Cardiac muscle cell (in vitro differentiated cells and primary cell): Measurements from ENCODE around the gene RDH13. TPM values are rescaled to one million over a fixed set of nuclear protein-coding genes. Genes with fewer than 3 reads are reported as not detected.

Source experiments
- DNase-seq, 2 donors: peaks; one replicate each; pipeline versions ENCODE4 v3.0.0 to v3.0.0-alpha.2; 2010 to 2017; ENCODE audit warnings: low read depth in 1 of 2, low spot score in 1 of 2
- H3K27ac ChIP-seq: fragments of 200-600 bp; sonication (generic); 2 replicates; pipeline ENCODE4 v1.5.1; 2016
- H3K27me3 ChIP-seq: fragments of 200-600 bp; sonication (generic); 2 replicates; pipeline ENCODE4 v1.6.0; 2016; ENCODE audit warnings: control low read depth
- H3K36me3 ChIP-seq: fragments of 200-600 bp; sonication (generic); 2 replicates; pipeline ENCODE4 v1.5.1; 2016; ENCODE audit warnings: control low read depth
- H3K4me1 ChIP-seq: fragments of 200-600 bp; sonication (generic); 2 replicates; pipeline ENCODE4 v1.8.1; 2017; ENCODE audit warnings: low read depth, mild to moderate bottlenecking, mixed run types
- H3K4me3 ChIP-seq: fragments of 200-600 bp; sonication (generic); 2 replicates; pipeline ENCODE4 v1.5.1; 2016; ENCODE audit warnings: mild to moderate bottlenecking
- H3K9me3 ChIP-seq: fragments of 200-600 bp; sonication (generic); 2 replicates; pipeline ENCODE4 v1.5.1; 2017; ENCODE audit warnings: low read depth, mild to moderate bottlenecking, control low read depth
- CTCF ChIP-seq: IDR thresholded peaks from 2 replicates; pipeline ENCODE4 v1.5.1; 2012; ENCODE audit warnings: low read depth, mild to moderate bottlenecking, low read length
- polyA plus RNA-seq: library from polyadenylated mRNA; unstranded; fragments of >200 nt; fragmentation: Nextera tagmentation; extraction: Ambion mirVana; gene quantifications from 2 replicates; pipeline ENCODE4 v1.2.1, GENCODE V29; 2016
- total RNA-seq: library from RNA; depleted of rRNA; stranded (reverse); fragments of >200 nt; gene quantifications from 2 replicates; pipeline ENCODE4 v1.2.3, GENCODE V29; 2016

The RDH13 gene
- total and polyA plus RNA-seq, 2 experiments from 2014 or later, result 23.7 to 41.0 TPM

- H3K4me3 ChIP-seq, result no peak overlapping the region
- DNase-seq, result no peak
- H3K27me3 ChIP-seq, result peaks cover 20% of the 10 kb centered on the region
- no peak for TF ChIP-seq CTCF
- peaks cover 2% of the 10 kb centered on the region for H3K4me1 ChIP-seq
- no peaks in the 10 kb centered on the region for H3K36me3 ChIP-seq
- H3K9me3 ChIP-seq, result no peaks in the 10 kb centered on the region
- no peak overlapping the region for H3K27ac ChIP-seq
These were observed 26.5 kb upstream of the RDH13 start for GRCh38 chr19:55089342-55089944.

- peak; percentile 72 to 76 for DNase-seq
- Histone ChIP-seq H3K4me1 (peaks cover 2% of the 10 kb centered on the region), H3K4me3 (no peak overlapping the region), H3K36me3 (no peaks in the 10 kb centered on the region), H3K9me3 (no peaks in the 10 kb centered on the region), H3K27me3 (peaks cover 27% of the 10 kb centered on the region), H3K27ac (no peak overlapping the region)
- peak; percentile 57 for TF ChIP-seq CTCF
These were observed 25.8 kb upstream of the RDH13 start for GRCh38 chr19:55088543-55089341.

- Histone ChIP-seq H3K27ac (no peak overlapping the region), H3K27me3 (peaks cover 34% of the 10 kb centered on the region), H3K4me1 (peaks cover 2% of the 10 kb centered on the region), H3K4me3 (no peak overlapping the region), H3K9me3 (no peaks in the 10 kb centered on the region), H3K36me3 (no peaks in the 10 kb centered on the region)
- no peak for DNase-seq
- no peak for TF ChIP-seq CTCF
These were observed 25.1 kb upstream of the RDH13 start for GRCh38 chr19:55088021-55088451.

- DNase-seq, result peak in 1 of 2 donors; percentile 32
- H3K9me3 ChIP-seq, result no peaks in the 10 kb centered on the region
- H3K27ac ChIP-seq, result no peak overlapping the region
- H3K36me3 ChIP-seq, result no peaks in the 10 kb centered on the region
- H3K27me3 ChIP-seq, result peaks cover 39% of the 10 kb centered on the region
- no peak for TF ChIP-seq CTCF
- peak overlapping the region; percentile 36 for H3K4me3 ChIP-seq
- H3K4me1 ChIP-seq, result peaks cover 2% of the 10 kb centered on the region
These were observed 24.6 kb upstream of the RDH13 start for GRCh38 chr19:55087542-55087901.

- H3K27me3 ChIP-seq, result peaks cover 45% of the 10 kb centered on the region
- no peak overlapping the region for H3K27ac ChIP-seq
- no peaks in the 10 kb centered on the region for H3K36me3 ChIP-seq
- H3K4me1 ChIP-seq, result peaks cover 2% of the 10 kb centered on the region
- H3K4me3 ChIP-seq, result peak overlapping the region; percentile 36
- H3K9me3 ChIP-seq, result no peaks in the 10 kb centered on the region
- TF ChIP-seq CTCF, result no peak
- DNase-seq, result peak; percentile 96 to 97
These were observed 24.0 kb upstream of the RDH13 start for GRCh38 chr19:55086730-55087541.
